B cell (primary cell): ENCODE results near the gene SP3. TPM values are rescaled to one million over a fixed set of nuclear protein-coding genes. Genes with fewer than 3 reads are reported as not detected.

Experiments used
- ATAC-seq: fragments of 200-7000 bp; cut with Tn5 transposase; one replicate; pipeline ENCODE4 v1.10.0; 2021; ENCODE audit warnings: low read depth, mild to moderate bottlenecking, moderate number of reproducible peaks, moderate library complexity
- CTCF ChIA-PET: fragments of 350-600 bp; sonication (Branson Sonifier 250); formaldehyde crosslinking; loops from one replicate; lab custom pipeline; 2021; ENCODE audit warnings: antibody characterized with exemption, inconsistent platforms; lab: Charles Lee
- POLR2A ChIA-PET: fragments of 350-600 bp; sonication (Branson Sonifier 250); formaldehyde crosslinking; loops from one replicate; lab custom pipeline; 2021; ENCODE audit warnings: antibody characterized with exemption; lab: Charles Lee
- DNase-seq: peaks from one replicate; pipeline ENCODE4 v3.0.0; 2013
- H2AFZ ChIP-seq: 2 replicates; pipeline ENCODE4 v1.6.1; 2012; ENCODE audit warnings: mild to moderate bottlenecking, low read depth, low read length; ENCODE audit not compliant: insufficient read depth, poor library complexity, severe bottlenecking
- H3K27ac ChIP-seq, 2 donors: 1 replicate in 1 of 2; 2 replicates in 1 of 2; pipeline ENCODE4 v1.5.1; 2012 to 2013; ENCODE audit warnings: low read length in 2 of 2, mild to moderate bottlenecking in 2 of 2, moderate library complexity in 1 of 2
- H3K27me3 ChIP-seq, 4 experiments: fragments of 200-600 bp in 1 of 4; sonication (generic) in 1 of 4; replicated peaks in 1 of 4; 1 replicate in 2 of 4; 2 replicates in 2 of 4; pipeline versions ENCODE4 v1.6.1 to v1.7.0; 2013 to 2016; ENCODE audit warnings: low read length in 3 of 4, mild to moderate bottlenecking in 2 of 4, mixed read lengths in 1 of 4, moderate library complexity in 1 of 4; ENCODE audit not compliant: insufficient read depth in 4 of 4, control insufficient read depth in 3 of 4; ENCODE audit errors: control extremely low read depth in 1 of 4
- H3K36me3 ChIP-seq, 2 experiments: replicated peaks in 1 of 2; 1 replicate in 1 of 2; 2 replicates in 1 of 2; pipeline versions ENCODE4 v1.6.1 to v1.7.1; 2013; ENCODE audit warnings: low read length in 1 of 2; ENCODE audit not compliant: insufficient read depth in 2 of 2, control insufficient read depth in 1 of 2; ENCODE audit errors: control extremely low read depth in 1 of 2, extremely low read depth in 1 of 2
- H3K4me1 ChIP-seq, 2 donors: fragments of 200-600 bp in 1 of 2; sonication (generic) in 1 of 2; 1 replicate in 1 of 2; 2 replicates in 1 of 2; pipeline versions ENCODE4 v1.5.1 to v1.6.1; 2013 to 2017; ENCODE audit warnings: low read length in 2 of 2; ENCODE audit not compliant: control insufficient read depth in 2 of 2, insufficient read depth in 2 of 2
- H3K4me2 ChIP-seq: replicated peaks from 2 replicates; pipeline ENCODE3; 2012; ENCODE audit warnings: mild to moderate bottlenecking, low read depth, low read length; ENCODE audit not compliant: poor library complexity, severe bottlenecking
- H3K4me3 ChIP-seq, 5 experiments: fragments of 200-600 bp in 1 of 5; sonication (generic) in 1 of 5; 1 replicate in 3 of 5; 2 replicates in 2 of 5; pipeline versions ENCODE4 v1.5.1 to v1.7.0; 2011 to 2016; ENCODE audit warnings: low read length in 4 of 5, mild to moderate bottlenecking in 4 of 5, low read depth in 2 of 5, control low read depth in 1 of 5, moderate library complexity in 1 of 5; ENCODE audit not compliant: insufficient read depth in 1 of 5; ENCODE audit errors: control extremely low read depth in 1 of 5, extremely low read depth in 1 of 5
- H3K79me2 ChIP-seq: fragments of 200-600 bp; sonication (generic); one replicate; pipeline ENCODE4 v1.6.0; 2016; ENCODE audit warnings: low read length; ENCODE audit not compliant: control insufficient read depth, insufficient read depth
- H3K9ac ChIP-seq: fragments of 200-600 bp; sonication (generic); 2 replicates; pipeline ENCODE4 v1.6.1; 2017; ENCODE audit warnings: mild to moderate bottlenecking, low read length, moderate library complexity
- H3K9me3 ChIP-seq, 3 donors: one replicate each; pipeline versions ENCODE4 v1.6.1 to v1.7.1; 2013; ENCODE audit warnings: low read length in 2 of 3; ENCODE audit not compliant: control insufficient read depth in 2 of 3, insufficient read depth in 1 of 3; ENCODE audit errors: control extremely low read depth in 1 of 3
- H4K20me1 ChIP-seq: 2 replicates; pipeline ENCODE4 v1.6.0; 2012; ENCODE audit warnings: mild to moderate bottlenecking, low read length; ENCODE audit not compliant: insufficient read depth, control insufficient read depth, poor library complexity, severe bottlenecking
- H3K27ac Mint-ChIP-seq: one replicate; pipeline ENCODE4 v1.8.0; 2021; ENCODE audit warnings: mixed read lengths
- H3K27me3 Mint-ChIP-seq: one replicate; pipeline ENCODE4 v1.8.0; 2021; ENCODE audit warnings: mixed read lengths
- H3K4me1 Mint-ChIP-seq: one replicate; pipeline ENCODE4 v1.8.0; 2021; ENCODE audit warnings: mixed read lengths
- H3K4me3 Mint-ChIP-seq: one replicate; pipeline ENCODE4 v1.8.0; 2021; ENCODE audit warnings: mixed read lengths
- H3K9me3 Mint-ChIP-seq: one replicate; pipeline ENCODE4 v1.8.0; 2022; ENCODE audit warnings: mixed read lengths; ENCODE audit not compliant: insufficient read depth
- CTCF ChIP-seq: fragments of 200-600 bp; IDR thresholded peaks from one replicate; pipeline ENCODE4 v1.8.0; 2022; ENCODE audit warnings: antibody characterized with exemption, mild to moderate bottlenecking
- EZH2 ChIP-seq: IDR thresholded peaks from 2 replicates; pipeline ENCODE4 v1.6.1; 2012; ENCODE audit warnings: borderline replicate concordance, low read depth, mild to moderate bottlenecking, moderate library complexity, low read length; ENCODE audit not compliant: insufficient read depth, poor library complexity, severe bottlenecking
- WGBS: methylation state at CpG from one replicate; pipeline ENCODE4 v1.1.5; 2013; ENCODE audit warnings: missing lambda C conversion rate; ENCODE audit not compliant: insufficient coverage; 5-methylcytosine and 5-hydroxymethylcytosine counted together
- intact Hi-C: fragments of 100-400 bp; cut with micrococcal nuclease; formaldehyde crosslinking; loops from one replicate; pipeline ENCODE4 v1.10.0; 2022
- polyA minus RNA-seq: library from RNA; depleted of rRNA, polyadenylated mRNA; stranded (reverse); fragments of >200 nt; gene quantifications from 2 replicates; pipeline ENCODE4 v1.2.3, GENCODE V29; 2012
- polyA plus RNA-seq: library from polyadenylated mRNA; depleted of rRNA; stranded (reverse); fragments of >200 nt; gene quantifications from 2 replicates; pipeline ENCODE4 v1.2.3, GENCODE V29; 2012
- total RNA-seq, 2 donors: library from RNA; stranded (reverse); fragments of 120-200 nt in 1 of 2; gene quantifications; 1 replicate in 1 of 2; 2 replicates in 1 of 2; pipeline versions ENCODE4 v1.2.3 to v1.2.4, GENCODE V29; 2013 to 2022

SP3 gene
- total RNA-seq = 152 and 164 TPM in 2 replicates
- 148 TPM for total RNA-seq (2013)
- 31.9 and 45.9 TPM in 2 replicates for polyA plus RNA-seq
- 80.0 and 112 TPM in 2 replicates for polyA minus RNA-seq

GRCh38 chr2:173965372-173966025 is at the start of gene SP3:
TSS of gene SP3 (minus strand) at chr2:173965373. CDS start at chr2:173965171, 202 bp downstream.
- POLR2A ChIA-PET = interaction anchor here (0.5 to 1.6 kb wide), 5 partner anchors 21 to 89 kb away, joined by 3 to 17 read pairs (median 5); no protein-coding TSS in a partner anchor

More at GRCh38 chr2:173965372-173966025, at the start of gene SP3:
- peaks cover 2 to 10% of the 10 kb centered on the region in 2 experiments for H3K36me3 ChIP-seq
- intact Hi-C loops = loop anchor here (1.0 to 10.0 kb wide), 7 partner anchors 26 to 1199 kb away; partner anchors contain the start of genes ATF2, OLA1 and WIPF1
- peak within 1 kb of the TSS; percentile 98 for H3K9ac ChIP-seq
- Mint-ChIP-seq H3K4me3 (peak within 1 kb of the TSS; percentile 93), H3K4me1 (peaks cover 31% of the 10 kb centered on the region), H3K9me3 (no peaks in the 10 kb centered on the region), H3K27me3 (no peaks in the 10 kb centered on the region), H3K27ac (peak within 1 kb of the TSS; percentile 95)
- peaks cover 24 to 28% of the 10 kb centered on the region in 2 donors for H3K4me1 ChIP-seq
- H4K20me1 ChIP-seq = no peaks in the 10 kb centered on the region
- no peak for TF ChIP-seq CTCF
- no peak for TF ChIP-seq EZH2
- peak within 1 kb of the TSS; percentile 94 to 98 for H3K27ac ChIP-seq
- peaks cover 42% of the 10 kb centered on the region for H3K79me2 ChIP-seq
- DNase-seq (peak; percentile 97), ATAC-seq (peak; percentile 62)
- H3K27me3 ChIP-seq = no peaks in the 10 kb centered on the region
- H3K9me3 ChIP-seq = peaks cover 0 to 6% (median 3%) of the 10 kb centered on the region in 3 donors
- peak within 1 kb of the TSS; percentile 81 for H2AFZ ChIP-seq
- 0% methylated on average over 42 of the region's 52 CpGs for WGBS
- H3K4me2 ChIP-seq = peak within 1 kb of the TSS; percentile 83
- CTCF ChIA-PET = no interaction called here
- H3K4me3 ChIP-seq = peak within 1 kb of the TSS; percentile 84 to 98 (median 92)
